ENCODE measurements around the gene NOTUM.
A peak's percentile ranks its signal among the peaks of the same experiment; 100 is the strongest.

NOTUM gene

GRCh38 chr17:81926451-81927151, 34.4 kb downstream of the NOTUM start (continued):
- TF ChIP-seq, protein P1, sequence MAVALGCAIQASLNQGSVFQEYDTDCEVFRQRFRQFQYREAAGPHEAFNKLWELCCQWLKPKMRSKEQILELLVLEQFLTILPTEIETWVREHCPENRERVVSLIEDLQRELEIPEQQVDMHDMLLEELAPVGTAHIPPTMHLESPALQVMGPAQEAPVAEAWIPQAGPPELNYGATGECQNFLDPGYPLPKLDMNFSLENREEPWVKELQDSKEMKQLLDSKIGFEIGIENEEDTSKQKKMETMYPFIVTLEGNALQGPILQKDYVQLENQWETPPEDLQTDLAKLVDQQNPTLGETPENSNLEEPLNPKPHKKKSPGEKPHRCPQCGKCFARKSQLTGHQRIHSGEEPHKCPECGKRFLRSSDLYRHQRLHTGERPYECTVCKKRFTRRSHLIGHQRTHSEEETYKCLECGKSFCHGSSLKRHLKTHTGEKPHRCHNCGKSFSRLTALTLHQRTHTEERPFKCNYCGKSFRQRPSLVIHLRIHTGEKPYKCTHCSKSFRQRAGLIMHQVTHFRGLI (tag by site-specific recombination; IDR thresholded peaks at IDR 0.05), result no peak
- TF ChIP-seq KLF1 (tag by site-specific recombination; IDR thresholded peaks at IDR 0.05), result peak; percentile 54
- TF ChIP-seq, protein P2, sequence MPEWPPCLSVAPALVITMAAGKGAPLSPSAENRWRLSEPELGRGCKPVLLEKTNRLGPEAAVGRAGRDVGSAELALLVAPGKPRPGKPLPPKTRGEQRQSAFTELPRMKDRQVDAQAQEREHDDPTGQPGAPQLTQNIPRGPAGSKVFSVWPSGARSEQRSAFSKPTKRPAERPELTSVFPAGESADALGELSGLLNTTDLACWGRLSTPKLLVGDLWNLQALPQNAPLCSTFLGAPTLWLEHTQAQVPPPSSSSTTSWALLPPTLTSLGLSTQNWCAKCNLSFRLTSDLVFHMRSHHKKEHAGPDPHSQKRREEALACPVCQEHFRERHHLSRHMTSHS (tag by site-specific recombination; IDR thresholded peaks at IDR 0.05), result peak; percentile 59; the same call in 1 of the 2 replicates
- no peak for TF ChIP-seq ZNF530 (tag by site-specific recombination; IDR thresholded peaks at IDR 0.05; ENCODE audit: low read depth)
- peak; percentile 61; the same call in 1 of the 2 replicates for TF ChIP-seq KLF9 (tag by site-specific recombination; IDR thresholded peaks at IDR 0.05; ENCODE audit: low read depth)
- TF ChIP-seq, protein P3, sequence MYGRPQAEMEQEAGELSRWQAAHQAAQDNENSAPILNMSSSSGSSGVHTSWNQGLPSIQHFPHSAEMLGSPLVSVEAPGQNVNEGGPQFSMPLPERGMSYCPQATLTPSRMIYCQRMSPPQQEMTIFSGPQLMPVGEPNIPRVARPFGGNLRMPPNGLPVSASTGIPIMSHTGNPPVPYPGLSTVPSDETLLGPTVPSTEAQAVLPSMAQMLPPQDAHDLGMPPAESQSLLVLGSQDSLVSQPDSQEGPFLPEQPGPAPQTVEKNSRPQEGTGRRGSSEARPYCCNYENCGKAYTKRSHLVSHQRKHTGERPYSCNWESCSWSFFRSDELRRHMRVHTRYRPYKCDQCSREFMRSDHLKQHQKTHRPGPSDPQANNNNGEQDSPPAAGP (tag by site-specific recombination; IDR thresholded peaks at IDR 0.05), result peak; percentile 97
- TF ChIP-seq, protein P4, sequence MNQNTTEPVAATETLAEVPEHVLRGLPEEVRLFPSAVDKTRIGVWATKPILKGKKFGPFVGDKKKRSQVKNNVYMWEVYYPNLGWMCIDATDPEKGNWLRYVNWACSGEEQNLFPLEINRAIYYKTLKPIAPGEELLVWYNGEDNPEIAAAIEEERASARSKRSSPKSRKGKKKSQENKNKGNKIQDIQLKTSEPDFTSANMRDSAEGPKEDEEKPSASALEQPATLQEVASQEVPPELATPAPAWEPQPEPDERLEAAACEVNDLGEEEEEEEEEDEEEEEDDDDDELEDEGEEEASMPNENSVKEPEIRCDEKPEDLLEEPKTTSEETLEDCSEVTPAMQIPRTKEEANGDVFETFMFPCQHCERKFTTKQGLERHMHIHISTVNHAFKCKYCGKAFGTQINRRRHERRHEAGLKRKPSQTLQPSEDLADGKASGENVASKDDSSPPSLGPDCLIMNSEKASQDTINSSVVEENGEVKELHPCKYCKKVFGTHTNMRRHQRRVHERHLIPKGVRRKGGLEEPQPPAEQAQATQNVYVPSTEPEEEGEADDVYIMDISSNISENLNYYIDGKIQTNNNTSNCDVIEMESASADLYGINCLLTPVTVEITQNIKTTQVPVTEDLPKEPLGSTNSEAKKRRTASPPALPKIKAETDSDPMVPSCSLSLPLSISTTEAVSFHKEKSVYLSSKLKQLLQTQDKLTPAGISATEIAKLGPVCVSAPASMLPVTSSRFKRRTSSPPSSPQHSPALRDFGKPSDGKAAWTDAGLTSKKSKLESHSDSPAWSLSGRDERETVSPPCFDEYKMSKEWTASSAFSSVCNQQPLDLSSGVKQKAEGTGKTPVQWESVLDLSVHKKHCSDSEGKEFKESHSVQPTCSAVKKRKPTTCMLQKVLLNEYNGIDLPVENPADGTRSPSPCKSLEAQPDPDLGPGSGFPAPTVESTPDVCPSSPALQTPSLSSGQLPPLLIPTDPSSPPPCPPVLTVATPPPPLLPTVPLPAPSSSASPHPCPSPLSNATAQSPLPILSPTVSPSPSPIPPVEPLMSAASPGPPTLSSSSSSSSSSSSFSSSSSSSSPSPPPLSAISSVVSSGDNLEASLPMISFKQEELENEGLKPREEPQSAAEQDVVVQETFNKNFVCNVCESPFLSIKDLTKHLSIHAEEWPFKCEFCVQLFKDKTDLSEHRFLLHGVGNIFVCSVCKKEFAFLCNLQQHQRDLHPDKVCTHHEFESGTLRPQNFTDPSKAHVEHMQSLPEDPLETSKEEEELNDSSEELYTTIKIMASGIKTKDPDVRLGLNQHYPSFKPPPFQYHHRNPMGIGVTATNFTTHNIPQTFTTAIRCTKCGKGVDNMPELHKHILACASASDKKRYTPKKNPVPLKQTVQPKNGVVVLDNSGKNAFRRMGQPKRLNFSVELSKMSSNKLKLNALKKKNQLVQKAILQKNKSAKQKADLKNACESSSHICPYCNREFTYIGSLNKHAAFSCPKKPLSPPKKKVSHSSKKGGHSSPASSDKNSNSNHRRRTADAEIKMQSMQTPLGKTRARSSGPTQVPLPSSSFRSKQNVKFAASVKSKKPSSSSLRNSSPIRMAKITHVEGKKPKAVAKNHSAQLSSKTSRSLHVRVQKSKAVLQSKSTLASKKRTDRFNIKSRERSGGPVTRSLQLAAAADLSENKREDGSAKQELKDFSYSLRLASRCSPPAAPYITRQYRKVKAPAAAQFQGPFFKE (tag by site-specific recombination; IDR thresholded peaks at IDR 0.05; ENCODE audit: borderline replicate concordance), result no peak
- TF ChIP-seq, protein P5, sequence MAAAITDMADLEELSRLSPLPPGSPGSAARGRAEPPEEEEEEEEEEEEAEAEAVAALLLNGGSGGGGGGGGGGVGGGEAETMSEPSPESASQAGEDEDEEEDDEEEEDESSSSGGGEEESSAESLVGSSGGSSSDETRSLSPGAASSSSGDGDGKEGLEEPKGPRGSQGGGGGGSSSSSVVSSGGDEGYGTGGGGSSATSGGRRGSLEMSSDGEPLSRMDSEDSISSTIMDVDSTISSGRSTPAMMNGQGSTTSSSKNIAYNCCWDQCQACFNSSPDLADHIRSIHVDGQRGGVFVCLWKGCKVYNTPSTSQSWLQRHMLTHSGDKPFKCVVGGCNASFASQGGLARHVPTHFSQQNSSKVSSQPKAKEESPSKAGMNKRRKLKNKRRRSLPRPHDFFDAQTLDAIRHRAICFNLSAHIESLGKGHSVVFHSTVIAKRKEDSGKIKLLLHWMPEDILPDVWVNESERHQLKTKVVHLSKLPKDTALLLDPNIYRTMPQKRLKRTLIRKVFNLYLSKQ (tag by site-specific recombination; IDR thresholded peaks at IDR 0.05; ENCODE audit: borderline replicate concordance), result no peak
- TF ChIP-seq, protein P6, sequence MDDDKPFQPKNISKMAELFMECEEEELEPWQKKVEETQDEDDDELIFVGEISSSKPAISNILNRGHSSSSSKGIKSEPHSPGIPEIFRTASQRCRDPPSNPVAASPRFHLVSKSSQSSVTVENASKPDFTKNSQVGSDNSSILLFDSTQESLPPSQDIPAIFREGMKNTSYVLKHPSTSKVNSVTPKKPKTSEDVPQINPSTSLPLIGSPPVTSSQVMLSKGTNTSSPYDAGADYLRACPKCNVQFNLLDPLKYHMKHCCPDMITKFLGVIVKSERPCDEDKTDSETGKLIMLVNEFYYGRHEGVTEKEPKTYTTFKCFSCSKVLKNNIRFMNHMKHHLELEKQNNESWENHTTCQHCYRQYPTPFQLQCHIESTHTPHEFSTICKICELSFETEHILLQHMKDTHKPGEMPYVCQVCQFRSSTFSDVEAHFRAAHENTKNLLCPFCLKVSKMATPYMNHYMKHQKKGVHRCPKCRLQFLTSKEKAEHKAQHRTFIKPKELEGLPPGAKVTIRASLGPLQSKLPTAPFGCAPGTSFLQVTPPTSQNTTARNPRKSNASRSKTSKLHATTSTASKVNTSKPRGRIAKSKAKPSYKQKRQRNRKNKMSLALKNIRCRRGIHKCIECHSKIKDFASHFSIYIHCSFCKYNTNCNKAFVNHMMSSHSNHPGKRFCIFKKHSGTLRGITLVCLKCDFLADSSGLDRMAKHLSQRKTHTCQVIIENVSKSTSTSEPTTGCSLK (tag by site-specific recombination; IDR thresholded peaks at IDR 0.05), result no peak
- TF ChIP-seq MEIS1 (CRISPR knock-in tag; IDR thresholded peaks at IDR 0.05; ENCODE audit: borderline replicate concordance), result no peak
- no peak for TF ChIP-seq SETDB1 (IDR thresholded peaks at IDR 0.05; ENCODE audit: insufficient read length, low read length)
- TF ChIP-seq, protein P7, sequence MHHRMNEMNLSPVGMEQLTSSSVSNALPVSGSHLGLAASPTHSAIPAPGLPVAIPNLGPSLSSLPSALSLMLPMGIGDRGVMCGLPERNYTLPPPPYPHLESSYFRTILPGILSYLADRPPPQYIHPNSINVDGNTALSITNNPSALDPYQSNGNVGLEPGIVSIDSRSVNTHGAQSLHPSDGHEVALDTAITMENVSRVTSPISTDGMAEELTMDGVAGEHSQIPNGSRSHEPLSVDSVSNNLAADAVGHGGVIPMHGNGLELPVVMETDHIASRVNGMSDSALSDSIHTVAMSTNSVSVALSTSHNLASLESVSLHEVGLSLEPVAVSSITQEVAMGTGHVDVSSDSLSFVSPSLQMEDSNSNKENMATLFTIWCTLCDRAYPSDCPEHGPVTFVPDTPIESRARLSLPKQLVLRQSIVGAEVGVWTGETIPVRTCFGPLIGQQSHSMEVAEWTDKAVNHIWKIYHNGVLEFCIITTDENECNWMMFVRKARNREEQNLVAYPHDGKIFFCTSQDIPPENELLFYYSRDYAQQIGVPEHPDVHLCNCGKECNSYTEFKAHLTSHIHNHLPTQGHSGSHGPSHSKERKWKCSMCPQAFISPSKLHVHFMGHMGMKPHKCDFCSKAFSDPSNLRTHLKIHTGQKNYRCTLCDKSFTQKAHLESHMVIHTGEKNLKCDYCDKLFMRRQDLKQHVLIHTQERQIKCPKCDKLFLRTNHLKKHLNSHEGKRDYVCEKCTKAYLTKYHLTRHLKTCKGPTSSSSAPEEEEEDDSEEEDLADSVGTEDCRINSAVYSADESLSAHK (tag by site-specific recombination; IDR thresholded peaks at IDR 0.05), result no peak
- TF ChIP-seq ZNF221 (tag by site-specific recombination; IDR thresholded peaks at IDR 0.05; ENCODE audit: borderline replicate concordance), result no peak
- no peak for TF ChIP-seq ZNF175 (tag by site-specific recombination; IDR thresholded peaks at IDR 0.05)
- peak; percentile 52; the same call in 1 of the 2 replicates for TF ChIP-seq FEZF1 (tag by site-specific recombination; IDR thresholded peaks at IDR 0.05)
- no peak for TF ChIP-seq ZSCAN16 (tag by site-specific recombination; IDR thresholded peaks at IDR 0.05)
- TF ChIP-seq TRIM28 (IDR thresholded peaks at IDR 0.05; ENCODE audit: borderline replicate concordance, low read length), result no peak
- TF ChIP-seq ZNF132 (tag by site-specific recombination; IDR thresholded peaks at IDR 0.05; ENCODE audit: borderline replicate concordance), result no peak
- TF ChIP-seq ZNF747 (tag by site-specific recombination; IDR thresholded peaks at IDR 0.05), result no peak
- TF ChIP-seq, protein P8, sequence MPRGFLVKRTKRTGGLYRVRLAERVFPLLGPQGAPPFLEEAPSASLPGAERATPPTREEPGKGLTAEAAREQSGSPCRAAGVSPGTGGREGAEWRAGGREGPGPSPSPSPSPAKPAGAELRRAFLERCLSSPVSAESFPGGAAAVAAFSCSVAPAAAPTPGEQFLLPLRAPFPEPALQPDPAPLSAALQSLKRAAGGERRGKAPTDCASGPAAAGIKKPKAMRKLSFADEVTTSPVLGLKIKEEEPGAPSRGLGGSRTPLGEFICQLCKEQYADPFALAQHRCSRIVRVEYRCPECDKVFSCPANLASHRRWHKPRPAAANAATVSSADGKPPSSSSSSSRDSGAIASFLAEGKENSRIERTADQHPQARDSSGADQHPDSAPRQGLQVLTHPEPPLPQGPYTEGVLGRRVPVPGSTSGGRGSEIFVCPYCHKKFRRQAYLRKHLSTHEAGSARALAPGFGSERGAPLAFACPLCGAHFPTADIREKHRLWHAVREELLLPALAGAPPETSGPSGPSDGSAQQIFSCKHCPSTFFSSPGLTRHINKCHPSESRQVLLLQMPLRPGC (tag by site-specific recombination; IDR thresholded peaks at IDR 0.05), result peak; percentile 64; the same call in 1 of the 2 replicates

Measured in HEK293 (cell line).